ENCODE measurements around the gene CACNA2D2.

The CACNA2D2 gene

DNA sequence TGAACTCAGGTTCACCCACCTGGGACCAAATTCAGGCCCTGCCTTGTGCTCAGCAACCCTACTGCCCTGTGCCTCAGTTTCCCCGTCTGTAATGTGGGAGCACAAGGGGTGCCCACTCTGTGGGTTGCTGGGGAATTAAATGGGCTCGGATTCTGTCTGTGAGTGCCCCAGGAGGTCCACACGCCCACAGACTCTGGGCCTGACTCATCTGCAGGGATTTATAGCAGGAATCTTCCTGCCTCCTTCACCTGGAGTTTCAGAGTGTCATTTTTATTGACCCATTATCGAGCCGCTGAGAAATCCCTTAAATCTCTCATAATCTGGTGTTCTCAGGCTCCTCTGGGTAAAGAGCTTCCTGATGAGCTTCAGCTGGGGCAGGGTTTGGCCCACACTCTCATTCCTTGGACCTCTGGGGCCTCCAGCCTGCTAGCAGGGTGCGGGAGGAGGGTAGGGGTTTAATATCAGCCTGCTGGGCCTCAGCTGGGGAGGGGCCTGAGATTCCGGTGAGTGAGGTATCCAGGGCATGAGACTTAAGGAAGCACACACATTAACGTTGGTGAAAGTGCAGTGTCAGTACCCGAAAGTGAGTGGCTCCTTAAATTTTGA lies 47.7 kb upstream of the CACNA2D2 start:
- H3F3A ChIP-seq (ENCODE audit: insufficient read depth, low read length), result no peaks in the 10 kb centered on the region
- no peaks in the 10 kb centered on the region for H3K9me3 ChIP-seq (replicated peaks; ENCODE audit: insufficient read depth, low read length)
- H2AFZ ChIP-seq (ENCODE audit: low read length), result no peak overlapping the region
- H3K4me3 ChIP-seq (ENCODE audit: low read length), result no peak overlapping the region
- no peaks in the 10 kb centered on the region for H3K9me2 ChIP-seq (replicated peaks; ENCODE audit: insufficient read depth, low read length)
- H3K27me3 ChIP-seq (replicated peaks; ENCODE audit: insufficient read depth, low read length), result peaks cover 32% of the 10 kb centered on the region
- H3K27ac ChIP-seq (ENCODE audit: low read length), result no peak overlapping the region
- no peaks in the 10 kb centered on the region for H3K79me2 ChIP-seq (ENCODE audit: low read length)
- no peaks in the 10 kb centered on the region for H4K20me1 ChIP-seq (ENCODE audit: insufficient read depth, low read length)
- H3K36me3 ChIP-seq (replicated peaks; ENCODE audit: insufficient read depth, low read length), result no peaks in the 10 kb centered on the region
- TF ChIP-seq EZH2phosphoT487 (IDR thresholded peaks at IDR 0.05; ENCODE audit: low read length), result no peak
- H3K4me2 ChIP-seq (ENCODE audit: low read depth, low read length), result no peak overlapping the region
- H3K4me1 ChIP-seq (ENCODE audit: low read length), result no peaks in the 10 kb centered on the region
- DNase-seq, result no peak
- no peak overlapping the region for H3K9ac ChIP-seq (ENCODE audit: low read length)

DNA sequence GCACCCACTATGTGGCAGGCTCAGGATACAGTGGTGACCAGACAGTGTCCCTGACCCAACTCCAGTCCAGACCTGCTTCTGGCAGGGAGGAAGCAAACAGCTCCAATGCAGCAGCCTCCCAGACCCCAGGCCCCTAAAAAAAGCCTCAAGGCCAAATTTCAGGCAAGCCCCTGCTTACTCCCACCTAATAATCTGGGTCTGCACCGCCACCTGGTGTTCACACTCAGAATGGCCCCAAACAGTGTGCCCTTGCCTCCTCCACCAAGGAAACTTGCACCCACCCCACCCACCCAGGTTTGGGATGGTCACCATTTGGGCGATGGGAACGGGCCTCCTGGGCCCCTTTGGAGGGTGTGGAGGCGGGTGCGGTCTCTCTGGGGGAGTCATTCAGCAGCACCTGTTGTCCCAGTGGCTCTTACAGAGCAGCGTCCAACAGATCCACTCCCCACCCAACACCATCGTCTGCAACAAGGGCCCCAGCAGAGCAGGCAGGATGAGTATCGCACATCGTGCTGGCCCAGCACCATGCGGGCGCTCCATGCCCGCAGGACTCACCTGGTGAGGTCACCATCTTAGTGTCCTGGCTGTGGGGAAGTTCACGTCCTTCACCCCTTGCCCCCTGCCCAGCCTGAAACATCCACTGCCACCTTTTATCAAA lies 46.8 kb upstream of the CACNA2D2 start:
- no peak overlapping the region for H3K4me3 ChIP-seq (ENCODE audit: low read length)
- H3K9me3 ChIP-seq (replicated peaks; ENCODE audit: insufficient read depth, low read length), result no peaks in the 10 kb centered on the region
- TF ChIP-seq EZH2phosphoT487 (IDR thresholded peaks at IDR 0.05; ENCODE audit: low read length), result no peak
- TF ChIP-seq EZH2 (optimal IDR thresholded peaks at IDR 0.05; ENCODE audit: low read depth, low read length), result no peak
- TF ChIP-seq, protein P1, sequence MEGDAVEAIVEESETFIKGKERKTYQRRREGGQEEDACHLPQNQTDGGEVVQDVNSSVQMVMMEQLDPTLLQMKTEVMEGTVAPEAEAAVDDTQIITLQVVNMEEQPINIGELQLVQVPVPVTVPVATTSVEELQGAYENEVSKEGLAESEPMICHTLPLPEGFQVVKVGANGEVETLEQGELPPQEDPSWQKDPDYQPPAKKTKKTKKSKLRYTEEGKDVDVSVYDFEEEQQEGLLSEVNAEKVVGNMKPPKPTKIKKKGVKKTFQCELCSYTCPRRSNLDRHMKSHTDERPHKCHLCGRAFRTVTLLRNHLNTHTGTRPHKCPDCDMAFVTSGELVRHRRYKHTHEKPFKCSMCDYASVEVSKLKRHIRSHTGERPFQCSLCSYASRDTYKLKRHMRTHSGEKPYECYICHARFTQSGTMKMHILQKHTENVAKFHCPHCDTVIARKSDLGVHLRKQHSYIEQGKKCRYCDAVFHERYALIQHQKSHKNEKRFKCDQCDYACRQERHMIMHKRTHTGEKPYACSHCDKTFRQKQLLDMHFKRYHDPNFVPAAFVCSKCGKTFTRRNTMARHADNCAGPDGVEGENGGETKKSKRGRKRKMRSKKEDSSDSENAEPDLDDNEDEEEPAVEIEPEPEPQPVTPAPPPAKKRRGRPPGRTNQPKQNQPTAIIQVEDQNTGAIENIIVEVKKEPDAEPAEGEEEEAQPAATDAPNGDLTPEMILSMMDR (IDR thresholded peaks at IDR 0.05; ENCODE audit: low read length), result peak; percentile 50
- H3K4me1 ChIP-seq (ENCODE audit: low read length), result no peaks in the 10 kb centered on the region
- H3K4me2 ChIP-seq (ENCODE audit: low read depth, low read length), result no peak overlapping the region
- H3F3A ChIP-seq (ENCODE audit: insufficient read depth, low read length), result no peaks in the 10 kb centered on the region
- no peaks in the 10 kb centered on the region for H3K79me2 ChIP-seq (ENCODE audit: low read length)
- H2AFZ ChIP-seq (ENCODE audit: low read length), result no peak overlapping the region
- H3K27ac ChIP-seq (ENCODE audit: low read length), result no peak overlapping the region
- H3K36me3 ChIP-seq (replicated peaks; ENCODE audit: insufficient read depth, low read length), result no peaks in the 10 kb centered on the region
- H3K27me3 ChIP-seq (replicated peaks; ENCODE audit: insufficient read depth, low read length), result peaks cover 24% of the 10 kb centered on the region
- H3K9ac ChIP-seq (ENCODE audit: low read length), result no peak overlapping the region
- no peaks in the 10 kb centered on the region for H3K9me2 ChIP-seq (replicated peaks; ENCODE audit: insufficient read depth, low read length)
- DNase-seq, result peak; percentile 29
- H4K20me1 ChIP-seq (ENCODE audit: insufficient read depth, low read length), result no peaks in the 10 kb centered on the region

- Histone ChIP-seq H3K79me2 (ENCODE audit: low read length) (no peaks in the 10 kb centered on the region), H3K9me3 (replicated peaks; ENCODE audit: insufficient read depth, low read length) (no peaks in the 10 kb centered on the region), H3F3A (ENCODE audit: insufficient read depth, low read length) (no peaks in the 10 kb centered on the region), H3K27ac (ENCODE audit: low read length) (no peak overlapping the region), H3K27me3 (replicated peaks; ENCODE audit: insufficient read depth, low read length) (peaks cover 32% of the 10 kb centered on the region), H3K4me1 (ENCODE audit: low read length) (no peaks in the 10 kb centered on the region), H3K4me3 (ENCODE audit: low read length) (no peak overlapping the region), H3K9me2 (replicated peaks; ENCODE audit: insufficient read depth, low read length) (no peaks in the 10 kb centered on the region), H4K20me1 (ENCODE audit: insufficient read depth, low read length) (no peaks in the 10 kb centered on the region), H2AFZ (ENCODE audit: low read length) (no peak overlapping the region), H3K9ac (ENCODE audit: low read length) (no peak overlapping the region), H3K4me2 (ENCODE audit: low read depth, low read length) (no peak overlapping the region), H3K36me3 (replicated peaks; ENCODE audit: insufficient read depth, low read length) (no peaks in the 10 kb centered on the region)
- no peak for TF ChIP-seq EZH2phosphoT487 (IDR thresholded peaks at IDR 0.05; ENCODE audit: low read length)
- DNase-seq, result no peak
Measured at GRCh38 chr3:50549226-50549625, 45.8 kb upstream of the CACNA2D2 start.

DNA sequence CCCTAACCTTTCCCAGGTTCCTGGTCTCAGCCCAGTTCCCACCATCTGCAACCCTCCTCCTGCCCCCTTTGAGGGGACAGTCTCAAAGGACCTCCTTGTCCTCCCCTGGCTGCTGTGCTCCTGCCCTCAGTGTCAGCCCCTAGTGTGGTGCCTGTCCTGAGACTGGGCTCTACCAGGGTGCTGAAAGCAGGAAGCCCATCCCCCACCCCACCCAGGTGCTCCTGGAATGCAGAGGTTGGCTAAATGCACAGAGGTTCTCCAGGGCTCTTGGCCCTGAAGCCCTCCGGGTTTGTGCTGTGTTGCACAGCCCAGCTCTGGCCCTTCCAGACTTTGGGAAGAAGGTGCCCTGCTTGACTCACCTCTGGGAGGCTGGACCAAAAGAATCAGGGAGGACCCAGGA lies 42.3 kb upstream of the CACNA2D2 start:
- H3K4me1 ChIP-seq (ENCODE audit: low read length), result no peaks in the 10 kb centered on the region
- H2AFZ ChIP-seq (ENCODE audit: low read length), result no peak overlapping the region
- no peak overlapping the region for H3K9ac ChIP-seq (ENCODE audit: low read length)
- no peak overlapping the region for H3K27ac ChIP-seq (ENCODE audit: low read length)
- no peaks in the 10 kb centered on the region for H3K9me2 ChIP-seq (replicated peaks; ENCODE audit: insufficient read depth, low read length)
- H3K27me3 ChIP-seq (replicated peaks; ENCODE audit: insufficient read depth, low read length), result peaks cover 33% of the 10 kb centered on the region
- H3F3A ChIP-seq (ENCODE audit: insufficient read depth, low read length), result no peaks in the 10 kb centered on the region
- H3K36me3 ChIP-seq (replicated peaks; ENCODE audit: insufficient read depth, low read length), result no peaks in the 10 kb centered on the region
- no peaks in the 10 kb centered on the region for H3K9me3 ChIP-seq (replicated peaks; ENCODE audit: insufficient read depth, low read length)
- no peak for TF ChIP-seq EZH2phosphoT487 (IDR thresholded peaks at IDR 0.05; ENCODE audit: low read length)
- no peaks in the 10 kb centered on the region for H4K20me1 ChIP-seq (ENCODE audit: insufficient read depth, low read length)
- H3K79me2 ChIP-seq (ENCODE audit: low read length), result no peaks in the 10 kb centered on the region
- no peak overlapping the region for H3K4me2 ChIP-seq (ENCODE audit: low read depth, low read length)
- no peak for DNase-seq
- no peak overlapping the region for H3K4me3 ChIP-seq (ENCODE audit: low read length)
